HT1080 (cell line): ENCODE data around the gene SLC35C1. TPM values are rescaled to one million over a fixed set of nuclear protein-coding genes. Genes with fewer than 3 reads are reported as not detected.
"Not testable (repeated sequence)": the region's sequence is repeated elsewhere in the genome, so short reads cannot be mapped to it uniquely, and the experiment has no call there.

ENCODE experiments used
- DNase-seq: peaks from one replicate; pipeline ENCODE4 v3.0.0-alpha.2; 2015; ENCODE audit warnings: low read depth
- total RNA-seq: library from RNA; depleted of rRNA; stranded (reverse); fragments of >200 nt; shearing (Covaris generic); gene quantifications from 2 replicates; pipeline ENCODE4 v1.2.3, GENCODE V29; 2014

Gene SLC35C1
- total RNA-seq, 1 experiment from 2014 or later, result 11.7 TPM

- no peak for DNase-seq
These were observed 18.7 kb upstream of the SLC35C1 start for GRCh38 chr11:45786272-45786671.

GRCh38 chr11:45788887-45789286 lies 16.1 kb upstream of the SLC35C1 start:
- no peak for DNase-seq

GRCh38 chr11:45791524-45791923 lies 13.4 kb upstream of the SLC35C1 start:
- DNase-seq, result no peak

DNA sequence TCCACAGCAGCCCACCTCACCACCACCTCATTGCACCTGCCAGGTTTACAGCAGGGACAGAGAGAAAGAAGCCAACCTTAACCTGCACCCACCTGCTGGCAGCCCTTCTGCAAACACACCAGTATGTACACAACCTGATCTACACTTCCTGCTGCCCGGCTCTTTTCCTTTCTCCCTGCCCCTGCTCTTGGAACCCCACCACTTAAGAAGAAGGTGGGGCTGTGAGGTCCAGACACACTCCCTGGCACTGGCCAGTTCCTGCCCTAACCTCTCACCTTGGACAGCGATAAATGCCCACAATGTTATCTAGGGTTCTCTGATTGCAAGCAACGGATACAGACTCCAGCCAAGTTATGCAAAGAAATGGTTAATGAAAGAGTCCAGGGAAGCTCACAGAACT lies 10.8 kb upstream of the SLC35C1 start:
- no peak for DNase-seq

- no peak for DNase-seq
These were observed 9.6 kb upstream of the SLC35C1 start for GRCh38 chr11:45795379-45795778.

DNA sequence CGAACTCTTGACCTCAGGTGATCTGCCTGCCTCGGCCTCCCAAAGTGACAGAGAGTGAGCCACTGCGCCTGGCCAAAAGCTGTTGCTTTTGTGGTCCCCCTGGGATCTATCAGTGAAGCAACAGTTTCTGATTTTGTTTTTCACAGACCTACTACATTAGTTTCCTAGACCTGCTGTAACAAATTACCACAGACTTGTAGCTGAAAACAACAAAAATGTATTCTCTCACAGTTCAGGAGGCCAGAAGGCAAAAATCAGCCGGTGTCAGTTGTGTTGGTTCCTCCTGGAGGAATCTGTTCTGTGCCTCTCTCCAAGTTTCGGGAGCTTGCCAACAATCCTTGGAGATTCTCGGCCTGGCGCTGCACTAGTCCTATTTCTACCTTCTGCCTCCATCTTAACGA lies 8.5 kb upstream of the SLC35C1 start:
- DNase-seq, result no peak

DNA sequence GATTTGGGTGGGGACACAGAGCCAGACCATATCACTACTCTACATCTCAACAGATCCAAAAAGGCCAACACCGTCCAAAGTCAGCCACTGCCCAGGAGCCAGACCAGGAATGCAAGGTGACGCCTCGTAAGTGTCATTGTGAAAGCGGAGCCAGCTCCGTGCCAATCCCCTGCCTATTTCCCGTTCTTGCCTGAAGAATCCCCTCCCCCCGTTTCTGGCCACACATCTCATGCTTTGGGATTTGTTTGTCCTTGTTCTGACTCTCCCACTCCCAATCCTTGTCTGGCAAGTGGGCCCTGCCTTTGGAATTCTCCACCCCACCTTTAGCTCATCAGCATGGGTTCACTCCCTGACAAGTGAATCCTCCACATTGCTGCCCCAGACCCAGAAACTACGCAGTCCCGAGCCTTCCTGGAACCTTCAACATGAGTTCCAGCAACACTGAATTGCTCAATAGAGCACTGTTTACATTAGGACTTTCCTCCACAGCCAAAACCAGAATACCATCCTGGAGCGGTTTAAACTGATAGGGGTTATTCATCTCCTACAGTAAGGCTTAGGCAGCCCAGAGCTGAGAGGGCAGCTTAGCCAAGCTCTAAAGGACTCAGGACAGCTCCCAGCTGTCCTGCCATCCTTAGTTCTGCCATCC lies 6.0 kb upstream of the SLC35C1 start:
- DNase-seq, result no peak

- no peak for DNase-seq
These were observed 5.4 kb upstream of the SLC35C1 start for GRCh38 chr11:45799562-45799961.

DNA sequence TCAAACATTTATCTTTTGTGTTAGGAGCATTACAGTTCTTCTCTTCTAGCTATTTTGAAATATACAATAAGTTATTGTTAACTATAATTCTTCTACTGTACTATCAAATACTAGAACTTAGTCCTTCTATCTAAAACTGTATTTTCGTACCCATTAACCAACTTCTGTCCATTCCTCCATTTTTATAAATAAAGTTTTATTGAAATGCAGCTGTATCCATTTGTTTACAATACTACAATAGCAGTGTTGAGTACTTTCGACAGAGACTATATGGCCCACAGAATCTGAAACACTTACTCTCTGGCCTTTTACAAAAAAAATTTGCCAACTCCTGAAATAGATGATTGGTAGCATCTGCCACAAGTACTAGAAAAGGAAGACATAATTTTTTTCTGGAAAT lies 4.7 kb upstream of the SLC35C1 start:
- DNase-seq, result no peak

DNA sequence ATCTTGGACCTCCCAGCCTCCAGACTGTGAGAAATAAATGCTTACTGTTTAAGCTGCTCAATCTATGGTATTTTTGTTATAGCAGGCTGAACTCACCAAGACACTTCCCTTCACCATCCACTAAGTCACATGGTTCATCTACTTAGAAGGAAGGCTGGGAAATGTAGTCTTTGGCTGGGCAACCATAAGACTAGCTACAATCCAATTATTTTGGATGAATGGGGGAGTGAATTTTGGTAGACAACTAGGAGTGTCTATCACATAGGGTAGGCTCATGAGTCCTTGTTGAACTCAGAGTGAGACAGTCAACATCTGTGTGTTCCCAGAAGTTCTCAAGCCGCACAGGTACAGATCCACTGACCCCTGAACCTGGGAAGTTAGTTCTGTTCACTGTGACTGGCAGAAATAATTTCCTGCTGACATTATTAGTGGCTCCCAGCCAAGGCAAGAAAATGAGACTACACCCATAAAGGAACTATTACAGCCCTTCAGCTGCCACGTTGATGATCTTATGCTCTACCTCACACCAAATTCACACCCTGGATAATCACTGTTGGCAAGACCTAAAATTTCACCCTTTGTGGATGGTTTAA lies 3.1 kb upstream of the SLC35C1 start:
- DNase-seq, result no peak

GRCh38 chr11:45802531-45803317 lies 2.2 kb upstream of the SLC35C1 start:
- no peak for DNase-seq

- DNase-seq, result peak; percentile 38
These were observed 783 bp upstream of the SLC35C1 start for GRCh38 chr11:45803971-45804760.

DNA sequence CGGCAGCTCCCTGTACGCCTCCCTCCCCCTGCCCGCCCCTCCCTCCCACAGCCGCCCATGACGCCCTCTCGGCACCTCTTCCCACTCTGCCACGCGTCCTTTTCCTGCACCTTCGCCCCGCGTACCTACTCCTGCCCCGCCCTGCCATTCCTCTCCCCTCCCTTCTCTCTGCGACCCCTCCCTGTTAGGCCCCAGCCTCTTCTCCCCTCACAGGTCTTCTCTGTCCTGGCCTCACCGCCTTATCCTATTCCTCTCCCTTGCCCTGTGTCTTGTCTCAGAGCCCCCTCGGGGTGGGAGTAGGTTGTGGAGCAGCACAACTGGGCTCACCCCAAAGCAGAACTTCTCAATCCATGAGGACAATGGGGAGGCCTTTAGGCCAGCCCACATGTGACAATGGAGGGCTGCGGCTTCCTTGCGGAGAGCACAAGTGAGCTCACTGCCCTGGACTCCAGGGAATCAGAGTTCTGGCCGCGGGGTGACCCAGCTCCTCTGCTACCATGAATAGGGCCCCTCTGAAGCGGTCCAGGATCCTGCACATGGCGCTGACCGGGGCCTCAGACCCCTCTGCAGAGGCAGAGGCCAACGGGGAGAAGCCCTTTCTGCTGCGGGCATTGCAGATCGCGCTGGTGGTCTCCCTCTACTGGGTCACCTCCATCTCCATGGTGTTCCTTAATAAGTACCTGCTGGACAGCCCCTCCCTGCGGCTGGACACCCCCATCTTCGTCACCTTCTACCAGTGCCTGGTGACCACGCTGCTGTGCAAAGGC lies 539 bp downstream of the SLC35C1 start:
- DNase-seq, result peak; percentile 36

DNA sequence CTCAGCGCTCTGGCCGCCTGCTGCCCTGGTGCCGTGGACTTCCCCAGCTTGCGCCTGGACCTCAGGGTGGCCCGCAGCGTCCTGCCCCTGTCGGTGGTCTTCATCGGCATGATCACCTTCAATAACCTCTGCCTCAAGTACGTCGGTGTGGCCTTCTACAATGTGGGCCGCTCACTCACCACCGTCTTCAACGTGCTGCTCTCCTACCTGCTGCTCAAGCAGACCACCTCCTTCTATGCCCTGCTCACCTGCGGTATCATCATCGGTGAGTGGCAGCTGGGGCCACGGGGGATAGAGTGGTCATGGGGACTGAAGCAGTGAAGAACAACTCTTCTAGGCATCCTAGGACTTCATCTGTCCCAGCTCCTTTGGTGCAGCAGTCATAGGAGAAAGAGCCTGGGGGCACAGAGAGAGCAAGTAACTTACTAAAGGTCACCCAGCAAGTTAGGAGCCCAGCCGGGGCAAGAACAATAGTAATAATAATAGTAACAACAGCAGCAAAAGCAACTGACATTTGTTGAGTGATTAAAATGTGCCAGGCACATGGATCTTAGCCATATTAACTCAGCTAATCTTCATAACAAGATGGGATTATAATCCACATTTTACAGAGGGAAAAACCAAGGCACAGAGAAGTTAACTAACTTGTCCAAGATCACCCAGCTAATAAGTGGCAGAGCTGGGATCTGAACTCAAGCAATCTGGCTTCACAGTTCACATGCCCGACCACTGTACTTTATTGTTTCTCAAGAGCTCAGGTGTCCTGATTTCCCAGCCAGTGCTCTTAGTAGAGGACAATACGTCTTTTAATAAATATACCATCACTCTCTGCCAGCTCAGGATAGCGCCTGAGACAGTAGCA lies 1.4 kb downstream of the SLC35C1 start:
- no peak for DNase-seq

DNA sequence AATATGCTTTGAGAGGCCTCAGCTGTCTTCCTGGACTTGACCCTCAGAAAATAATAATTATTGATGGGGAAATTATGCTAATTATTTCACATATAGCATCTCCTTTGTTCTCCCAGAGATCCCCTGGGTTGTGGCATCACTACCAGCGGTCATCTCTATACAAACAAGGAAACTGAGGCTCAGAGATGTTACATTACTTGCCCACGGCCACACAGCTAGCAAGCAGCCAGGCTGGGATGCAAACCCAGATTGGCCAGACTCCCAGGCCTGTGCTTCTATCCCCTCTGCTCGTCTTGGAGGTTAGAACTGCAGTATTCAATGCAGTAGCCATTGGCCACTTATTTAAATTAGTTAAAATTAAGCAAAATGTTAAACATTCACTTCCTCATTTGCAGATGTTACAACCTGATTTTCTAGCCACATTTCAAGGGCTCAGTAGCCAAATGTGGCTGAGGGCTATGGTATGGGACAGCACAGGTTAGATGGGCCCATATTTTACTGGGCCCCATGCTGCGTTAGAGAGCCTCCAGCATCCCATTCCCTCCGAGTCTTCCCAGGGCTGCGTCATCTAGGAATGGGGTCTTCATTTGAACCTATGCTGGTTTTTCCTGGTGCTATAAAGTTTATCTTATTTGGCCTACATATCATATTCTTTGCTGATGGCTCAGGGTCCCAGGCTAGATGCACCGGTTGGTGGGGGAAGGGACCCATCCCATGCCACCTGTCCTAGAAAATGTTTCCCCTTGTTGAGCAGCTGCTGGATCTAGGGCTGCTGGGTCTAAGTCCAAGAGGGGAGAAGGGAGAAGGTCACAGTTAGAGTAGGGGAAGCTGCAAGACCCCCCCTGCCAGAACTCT lies 2.2 kb downstream of the SLC35C1 start:
- no peak for DNase-seq

DNA sequence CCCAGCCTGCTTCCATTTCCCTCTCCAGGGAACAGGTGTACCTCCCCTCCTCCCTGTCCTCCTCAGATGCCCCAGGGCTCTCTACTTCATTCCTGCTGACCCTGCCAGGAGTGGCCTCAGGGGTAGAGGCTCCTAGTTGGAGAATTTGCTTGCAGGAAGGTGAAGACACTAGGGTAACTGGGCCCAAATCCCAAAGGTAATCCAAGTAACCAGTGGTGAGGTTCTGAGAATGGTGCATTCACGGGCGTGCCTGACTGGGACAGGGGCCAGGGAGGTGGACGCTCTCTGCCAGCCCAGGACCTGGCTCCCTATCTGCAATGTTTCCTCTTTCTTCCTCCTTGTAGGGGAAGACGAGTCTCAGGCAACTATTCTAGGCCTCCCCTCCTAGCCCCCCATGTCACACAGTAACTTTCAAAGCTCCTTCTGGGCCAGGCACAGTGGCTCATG lies 2.9 kb downstream of the SLC35C1 start:
- DNase-seq, result no peak

DNA sequence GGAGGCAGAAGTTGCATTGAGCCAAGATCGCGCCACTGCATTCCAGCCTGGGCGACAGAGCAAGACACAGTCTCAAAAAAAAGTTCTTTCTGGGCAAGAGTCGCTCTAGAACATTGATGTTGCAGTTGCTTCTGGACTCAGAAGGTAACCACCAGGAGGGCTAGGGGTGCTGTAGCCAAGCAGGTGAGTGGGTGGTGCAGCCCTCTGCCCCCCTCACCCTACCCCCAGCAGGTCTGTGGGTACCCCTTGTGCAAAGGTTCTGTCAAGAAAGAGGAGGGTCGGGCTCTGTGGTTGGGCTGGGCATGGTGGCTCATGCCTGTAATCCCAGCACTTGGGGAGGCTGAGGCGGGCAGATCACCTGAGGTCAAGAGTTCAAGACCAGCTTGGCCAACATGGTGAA lies 3.5 kb downstream of the SLC35C1 start:
- DNase-seq, result not testable (repeated sequence)

GRCh38 chr11:45809456-45810395 lies 4.8 kb downstream of the SLC35C1 start:
- no peak for DNase-seq
